Thymus (tissue), 11 donors: ENCODE results near the gene GPC6. TPM values are rescaled to one million over a fixed set of nuclear protein-coding genes. Genes with fewer than 3 reads are reported as not detected.
A peak's percentile ranks its signal among the peaks of the same experiment; 100 is the strongest.

Experiments used
- DNase-seq, 9 donors: peaks; one replicate each; pipeline ENCODE4 v3.0.0-alpha.2; 2013; ENCODE audit warnings: low spot score in 9 of 9, low read depth in 6 of 9, missing footprints in 1 of 9
- H3K27ac ChIP-seq, 2 donors: one replicate each; pipeline ENCODE4 v1.5.1; 2013; ENCODE audit warnings: control low read depth in 1 of 2, low read depth in 1 of 2, low read length in 1 of 2, mild to moderate bottlenecking in 1 of 2, moderate library complexity in 1 of 2
- H3K27me3 ChIP-seq, 2 donors: one replicate each; pipeline ENCODE4 v1.5.1; 2013; ENCODE audit warnings: low read length in 1 of 2; ENCODE audit not compliant: control insufficient read depth in 2 of 2, insufficient read depth in 1 of 2
- H3K36me3 ChIP-seq, 2 donors: one replicate each; pipeline ENCODE4 v1.5.1; 2013; ENCODE audit warnings: low read length in 1 of 2, mild to moderate bottlenecking in 1 of 2, moderate library complexity in 1 of 2; ENCODE audit not compliant: control insufficient read depth in 2 of 2, insufficient read depth in 2 of 2
- H3K4me1 ChIP-seq, 2 donors: one replicate each; pipeline ENCODE4 v1.5.1; 2013; ENCODE audit warnings: low read length in 2 of 2; ENCODE audit not compliant: control insufficient read depth in 2 of 2, insufficient read depth in 2 of 2
- H3K4me3 ChIP-seq, 2 donors: one replicate each; pipeline ENCODE4 v1.5.1; 2013; ENCODE audit warnings: low read length in 2 of 2, control low read depth in 1 of 2, mild to moderate bottlenecking in 1 of 2
- H3K9me3 ChIP-seq, 2 donors: one replicate each; pipeline ENCODE4 v1.5.1; 2013; ENCODE audit warnings: low read length in 1 of 2, mild to moderate bottlenecking in 1 of 2; ENCODE audit not compliant: control insufficient read depth in 2 of 2, insufficient read depth in 1 of 2
- WGBS: extraction: QIAGEN DNeasy Blood & Tissue Kit; methylation state at CpG from one replicate; pipeline ENCODE4 v1.1.7; 2013; 5-methylcytosine and 5-hydroxymethylcytosine counted together
- polyA plus RNA-seq: library from polyadenylated mRNA; stranded (reverse); fragments of 200-250 nt; gene quantifications from one replicate; pipeline ENCODE4 v1.2.3, GENCODE V29; 2013
- total RNA-seq: library from RNA; stranded (reverse); fragments of 120-200 nt; gene quantifications from one replicate; pipeline ENCODE4 v1.2.4, GENCODE V29; 2013
- donor health status: healthy.

Gene GPC6
- total and polyA plus RNA-seq, 2 donors = 1.1 to 6.9 TPM

- Histone ChIP-seq H3K4me3 (no peak overlapping the region), H3K9me3 (no peaks in the 10 kb centered on the region), H3K27me3 (no peaks in the 10 kb centered on the region), H3K27ac (no peak overlapping the region), H3K4me1 (peaks cover 0 to 12% of the 10 kb centered on the region in 2 donors), H3K36me3 (no peaks in the 10 kb centered on the region)
- no peak for DNase-seq
- WGBS = 95% methylated on average over 4 of the region's 4 CpGs
These were observed 1082.2 kb downstream of the GPC6 start for GRCh38 chr13:94308832-94309231.

DNA sequence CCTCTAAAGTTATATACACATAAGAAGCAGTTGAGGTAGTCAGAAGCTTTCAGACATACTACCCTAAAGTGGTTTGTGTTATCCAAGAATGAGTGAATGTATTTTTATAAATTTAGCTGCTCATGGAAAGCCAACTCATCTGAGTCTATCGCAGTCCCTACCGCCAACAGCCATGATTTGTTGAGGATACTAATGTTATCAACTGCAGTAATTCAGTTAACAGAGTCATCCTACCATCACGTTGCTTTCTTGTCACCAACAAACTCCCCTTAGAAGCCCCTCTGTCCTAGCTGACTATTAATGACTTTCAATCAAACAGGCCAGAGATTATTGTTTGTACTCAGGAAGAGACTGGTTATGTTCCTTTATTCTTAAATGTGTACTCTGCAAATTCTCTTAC lies 1083.0 kb downstream of the GPC6 start:
- Histone ChIP-seq H3K27ac (no peak overlapping the region), H3K4me3 (no peak overlapping the region), H3K27me3 (no peaks in the 10 kb centered on the region), H3K4me1 (peaks cover 0 to 8% of the 10 kb centered on the region in 2 donors), H3K36me3 (no peaks in the 10 kb centered on the region), H3K9me3 (no peaks in the 10 kb centered on the region)
- WGBS = 98% methylated on average over 3 of the region's 3 CpGs
- DNase-seq = no peak

GRCh38 chr13:94309997-94310855 lies 1083.6 kb downstream of the GPC6 start:
- no peaks in the 10 kb centered on the region for H3K27me3 ChIP-seq
- no peak overlapping the region for H3K27ac ChIP-seq
- DNase-seq = no peak
- no peak overlapping the region for H3K4me3 ChIP-seq
- no peaks in the 10 kb centered on the region for H3K9me3 ChIP-seq
- 93% methylated on average over 8 of the region's 8 CpGs for WGBS
- H3K4me1 ChIP-seq = peaks cover 0 to 8% of the 10 kb centered on the region in 2 donors
- no peaks in the 10 kb centered on the region for H3K36me3 ChIP-seq

- 96% methylated on average over 2 of the region's 2 CpGs for WGBS
- DNase-seq = no peak
- no peaks in the 10 kb centered on the region for H3K36me3 ChIP-seq
- H3K27ac ChIP-seq = no peak overlapping the region
- no peak overlapping the region for H3K4me3 ChIP-seq
- no peaks in the 10 kb centered on the region for H3K27me3 ChIP-seq
- peaks cover 0 to 11% of the 10 kb centered on the region in 2 donors for H3K4me1 ChIP-seq
- no peaks in the 10 kb centered on the region for H3K9me3 ChIP-seq
These were observed 1085.3 kb downstream of the GPC6 start for GRCh38 chr13:94311893-94312292.

DNA sequence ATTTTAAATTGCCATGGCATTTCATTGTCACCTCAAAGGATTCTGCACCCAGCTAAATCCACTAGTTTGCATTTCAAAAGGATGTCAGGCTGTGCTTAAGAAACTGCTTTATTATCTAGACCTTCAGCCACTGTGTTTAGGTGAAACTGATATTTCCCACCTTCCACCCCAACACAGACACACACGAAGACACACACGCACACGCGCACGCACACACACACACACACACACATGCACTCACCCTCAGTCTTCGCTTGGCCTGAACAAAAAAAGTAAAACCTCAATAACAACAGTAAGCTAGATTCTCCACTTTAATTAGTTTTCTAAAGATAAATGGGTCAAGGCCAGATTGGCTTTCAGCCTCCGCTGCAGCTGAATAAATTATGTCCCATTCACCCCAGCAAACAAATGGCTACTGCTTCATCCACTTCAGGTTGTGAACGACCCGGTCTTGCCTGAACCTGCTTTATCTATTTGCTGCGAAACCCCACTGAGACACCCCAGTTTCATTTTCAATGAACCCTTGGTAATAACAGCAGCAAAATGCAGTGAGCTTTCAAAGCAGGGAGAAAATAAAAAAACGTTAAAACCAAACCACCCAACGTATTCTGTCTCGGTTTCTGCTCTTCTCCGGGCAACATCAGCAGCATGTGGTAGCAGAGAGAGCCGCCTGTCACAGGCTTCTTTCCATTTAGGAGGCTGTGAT lies 1086.1 kb downstream of the GPC6 start:
- WGBS = 93% methylated on average over 15 of the region's 15 CpGs

GRCh38 chr13:94313321-94313910 lies 1086.8 kb downstream of the GPC6 start:
- Histone ChIP-seq H3K27me3 (no peaks in the 10 kb centered on the region), H3K4me1 (peaks cover 3 to 22% of the 10 kb centered on the region in 2 donors), H3K36me3 (no peaks in the 10 kb centered on the region), H3K27ac (peak overlapping the region in 1 of 2 donors; percentile 1), H3K4me3 (no peak overlapping the region), H3K9me3 (no peaks in the 10 kb centered on the region)
- DNase-seq = no peak
- WGBS = 95% methylated on average over 3 of the region's 3 CpGs

More for the DNA sequence above, 1086.1 kb downstream of the GPC6 start:
- Histone ChIP-seq H3K4me3 (no peak overlapping the region), H3K4me1 (peaks cover 0 to 16% of the 10 kb centered on the region in 2 donors), H3K27me3 (no peaks in the 10 kb centered on the region), H3K9me3 (no peaks in the 10 kb centered on the region), H3K36me3 (no peaks in the 10 kb centered on the region), H3K27ac (peak overlapping the region in 1 of 2 donors; percentile 1)
- DNase-seq = no peak

DNA sequence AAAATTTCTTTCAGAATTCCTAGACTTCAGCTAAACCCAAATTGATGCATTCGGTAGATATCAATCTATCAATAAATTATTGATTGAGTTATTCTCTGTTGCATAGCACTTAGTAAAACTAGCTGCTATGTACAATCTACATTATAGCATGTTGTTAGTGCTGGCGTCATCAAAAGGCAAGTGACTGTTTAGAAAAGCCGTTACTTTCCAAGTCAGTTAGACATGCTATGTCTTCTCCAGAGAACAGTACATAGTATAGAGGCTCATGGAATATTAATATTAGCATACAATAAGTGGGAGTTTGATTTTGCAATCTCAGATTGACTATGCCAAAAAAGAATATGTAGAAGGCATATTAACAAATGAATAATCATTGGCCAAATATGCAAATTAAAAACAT lies 1087.3 kb downstream of the GPC6 start:
- Histone ChIP-seq H3K36me3 (no peaks in the 10 kb centered on the region), H3K27ac (no peak overlapping the region), H3K27me3 (no peaks in the 10 kb centered on the region), H3K4me1 (peaks cover 3 to 22% of the 10 kb centered on the region in 2 donors), H3K9me3 (no peaks in the 10 kb centered on the region), H3K4me3 (no peak overlapping the region)
- DNase-seq = no peak
- 87% methylated on average over 3 of the region's 3 CpGs for WGBS

GRCh38 chr13:94315188-94315587 lies 1088.6 kb downstream of the GPC6 start:
- H3K4me3 ChIP-seq = no peak overlapping the region
- no peaks in the 10 kb centered on the region for H3K36me3 ChIP-seq
- 98% methylated on average over 1 of the region's 1 CpG for WGBS
- no peaks in the 10 kb centered on the region for H3K27me3 ChIP-seq
- no peak overlapping the region for H3K27ac ChIP-seq
- H3K9me3 ChIP-seq = no peaks in the 10 kb centered on the region
- no peak for DNase-seq
- peaks cover 3 to 22% of the 10 kb centered on the region in 2 donors for H3K4me1 ChIP-seq

DNA sequence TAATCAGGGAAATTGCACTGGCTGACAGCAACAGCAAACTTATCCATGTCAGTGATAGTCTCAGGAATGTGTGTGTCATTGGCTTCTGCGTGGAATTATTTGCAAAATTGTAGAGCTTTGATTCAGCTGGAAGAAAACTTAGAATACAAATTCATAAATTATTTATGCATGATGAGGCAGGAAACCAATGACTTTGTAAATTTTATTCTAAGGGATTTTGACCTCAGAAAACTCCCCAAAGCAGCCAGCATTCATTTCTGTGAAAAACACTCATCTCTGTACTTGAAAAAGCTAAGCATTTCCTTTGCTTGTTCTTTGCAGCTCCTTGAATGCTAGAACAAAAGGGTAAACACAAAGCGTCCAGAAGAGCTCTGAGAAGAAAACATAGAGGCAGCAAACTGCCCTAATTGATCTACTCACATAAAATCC lies 1090.5 kb downstream of the GPC6 start:
- DNase-seq = peak in 2 of 9 donors; percentile 28 to 65
- Histone ChIP-seq H3K4me1 (peaks cover 5 to 23% of the 10 kb centered on the region in 2 donors), H3K27me3 (no peaks in the 10 kb centered on the region), H3K9me3 (peaks cover 0 to 4% of the 10 kb centered on the region in 2 donors), H3K4me3 (no peak overlapping the region), H3K27ac (peak overlapping the region in 1 of 2 donors; percentile 70), H3K36me3 (no peaks in the 10 kb centered on the region)
- WGBS = 58% methylated on average over 2 of the region's 2 CpGs
